NCI-H510A treated with DMSO at 0.1 percent for 48 hours (cell line): ENCODE results near the gene ABCB10.
"Not testable (repeated sequence)": the region's sequence is repeated elsewhere in the genome, so short reads cannot be mapped to it uniquely, and the experiment has no call there.

Source experiments
- DNase-seq: peaks from one replicate; lab custom pipeline; 2025; lab: John Stamatoyannopoulos, UW

The ABCB10 gene

GRCh38 chr1:229536982-229537381 is 21.5 kb downstream of the ABCB10 start:
- DNase-seq, result no peak

GRCh38 chr1:229535230-229535629 is 23.3 kb downstream of the ABCB10 start:
- DNase-seq, result no peak

- DNase-seq, result no peak
These were observed 27.2 kb downstream of the ABCB10 start for GRCh38 chr1:229531326-229531725.

- DNase-seq, result no peak
These were observed 28.9 kb downstream of the ABCB10 start for GRCh38 chr1:229529639-229530038.

GRCh38 chr1:229526695-229527094 is 31.8 kb downstream of the ABCB10 start:
- DNase-seq, result no peak

- DNase-seq, result no peak
These were observed 35.5 kb downstream of the ABCB10 start for GRCh38 chr1:229523052-229523451.

- peak; percentile 76 for DNase-seq
These were observed 43.8 kb downstream of the ABCB10 start for GRCh38 chr1:229514578-229515275.

- DNase-seq, result not testable (repeated sequence)
These were observed 46.9 kb downstream of the ABCB10 start for GRCh38 chr1:229511625-229512024.

- DNase-seq, result not testable (repeated sequence)
These were observed 47.3 kb downstream of the ABCB10 start for GRCh38 chr1:229511201-229511600.

- no peak for DNase-seq
These were observed 48.9 kb downstream of the ABCB10 start for GRCh38 chr1:229509576-229509975.

- DNase-seq, result peak; percentile 43
These were observed 49.6 kb downstream of the ABCB10 start for GRCh38 chr1:229508823-229509337.

GRCh38 chr1:229507951-229508822 is 50.3 kb downstream of the ABCB10 start, which contains the start of gene NUP133:
TSS of gene NUP133 (minus strand) at chr1:229508341. CDS start at chr1:229508249, 92 bp downstream.
- DNase-seq, result peak; percentile 96

- no peak for DNase-seq
These were observed 51.0 kb downstream of the ABCB10 start for GRCh38 chr1:229507502-229507901.

- no peak for DNase-seq
These were observed 51.9 kb downstream of the ABCB10 start for GRCh38 chr1:229506633-229507032.

GRCh38 chr1:229495782-229496181 is 62.7 kb downstream of the ABCB10 start:
- no peak for DNase-seq

- DNase-seq, result no peak
These were observed 71.3 kb downstream of the ABCB10 start for GRCh38 chr1:229487181-229487580.

GRCh38 chr1:229485318-229485717 is 73.2 kb downstream of the ABCB10 start:
- no peak for DNase-seq

GRCh38 chr1:229482511-229482910 is 76.0 kb downstream of the ABCB10 start:
- no peak for DNase-seq

GRCh38 chr1:229480495-229480894 is 78.0 kb downstream of the ABCB10 start:
- DNase-seq, result no peak

- DNase-seq, result no peak
These were observed 78.7 kb downstream of the ABCB10 start for GRCh38 chr1:229479660-229480399.

- DNase-seq, result no peak
These were observed 79.7 kb downstream of the ABCB10 start for GRCh38 chr1:229478852-229479251.

GRCh38 chr1:229475859-229476258 is 82.6 kb downstream of the ABCB10 start:
- DNase-seq, result not testable (repeated sequence)
